Hematopoietic multipotent progenitor cell treated with erythropoietin and hydrocortisone succinate and interleukin-3 and kit ligand, for 15 days (in vitro differentiated cells): ENCODE results near the gene PNCK.

ENCODE experiments used
- DNase-seq: peaks from one replicate; pipeline ENCODE4 v3.0.0-alpha.2; 2015; ENCODE audit warnings: low spot score

PNCK gene

GRCh38 chrX:153640736-153641575, 32.7 kb downstream of the PNCK start:
- DNase-seq, result no peak

- no peak for DNase-seq
These were observed 33.4 kb downstream of the PNCK start for GRCh38 chrX:153640045-153640686.

GRCh38 chrX:153639177-153640044, 34.2 kb downstream of the PNCK start:
- DNase-seq, result no peak

GRCh38 chrX:153638436-153639176, 35.0 kb downstream of the PNCK start:
- DNase-seq, result no peak

GRCh38 chrX:153638041-153638371, 35.6 kb downstream of the PNCK start:
- DNase-seq, result no peak

GRCh38 chrX:153637121-153638040, 36.2 kb downstream of the PNCK start:
- no peak for DNase-seq

- no peak for DNase-seq
These were observed 36.9 kb downstream of the PNCK start for GRCh38 chrX:153636716-153637115.

- DNase-seq, result peak; percentile 6
These were observed 37.6 kb downstream of the PNCK start for GRCh38 chrX:153635788-153636668.

- no peak for DNase-seq
These were observed 38.2 kb downstream of the PNCK start for GRCh38 chrX:153635388-153635787.

GRCh38 chrX:153634832-153635231, 38.8 kb downstream of the PNCK start:
- DNase-seq, result no peak

GRCh38 chrX:153634236-153634635, 39.4 kb downstream of the PNCK start:
- DNase-seq, result no peak

- no peak for DNase-seq
These were observed 39.9 kb downstream of the PNCK start for GRCh38 chrX:153633607-153634180.

- no peak for DNase-seq
These were observed 40.6 kb downstream of the PNCK start for GRCh38 chrX:153633048-153633447.

- DNase-seq, result no peak
These were observed 41.0 kb downstream of the PNCK start for GRCh38 chrX:153632595-153632946.

- no peak for DNase-seq
These were observed 41.6 kb downstream of the PNCK start for GRCh38 chrX:153631907-153632594.

GRCh38 chrX:153631346-153631745, 42.3 kb downstream of the PNCK start:
- no peak for DNase-seq

- no peak for DNase-seq
These were observed 44.9 kb downstream of the PNCK start for GRCh38 chrX:153628665-153629064.

GRCh38 chrX:153628129-153628528, 45.5 kb downstream of the PNCK start:
- no peak for DNase-seq

- DNase-seq, result no peak
These were observed 45.9 kb downstream of the PNCK start for GRCh38 chrX:153627675-153628111.
